ENCODE measurements around the gene SF3A2.
"Not testable (repeated sequence)": the region's sequence is repeated elsewhere in the genome, so short reads cannot be mapped to it uniquely, and the experiment has no call there.

GRCh38 chr19:2200624-2201294 is 35.9 kb upstream of the SF3A2 start:
- not testable (repeated sequence) for TF ChIP-seq CTCF (IDR thresholded peaks at IDR 0.05); JUN (CRISPR knock-in tag; IDR thresholded peaks at IDR 0.05); ZNF512 (CRISPR knock-in tag; IDR thresholded peaks at IDR 0.05; ENCODE audit: borderline replicate concordance); ATF3 (CRISPR knock-in tag; conservative IDR thresholded peaks at IDR 0.05); USF2 (CRISPR knock-in tag; IDR thresholded peaks at IDR 0.05)
